ENCODE results near the gene GPC6.

The GPC6 gene

GRCh38 chr13:94234738-94235137, 1008.1 kb downstream of the GPC6 start:
- no peak for DNase-seq

GRCh38 chr13:94236132-94236531, 1009.5 kb downstream of the GPC6 start:
- no peak for DNase-seq

- DNase-seq, result no peak
Observed at GRCh38 chr13:94236872-94237271, 1010.3 kb downstream of the GPC6 start.

- peak; percentile 6 for DNase-seq
Observed at GRCh38 chr13:94239135-94239534, 1012.5 kb downstream of the GPC6 start.

- no peak for DNase-seq
Observed at GRCh38 chr13:94242554-94242953, 1015.9 kb downstream of the GPC6 start.

GRCh38 chr13:94243551-94243950, 1016.9 kb downstream of the GPC6 start:
- DNase-seq, result no peak

- no peak for DNase-seq
Observed at GRCh38 chr13:94246495-94246894, 1019.9 kb downstream of the GPC6 start.

GRCh38 chr13:94247890-94248289, 1021.3 kb downstream of the GPC6 start:
- DNase-seq, result no peak

- no peak for DNase-seq
Observed at GRCh38 chr13:94248454-94249228, 1022.0 kb downstream of the GPC6 start.

GRCh38 chr13:94249512-94249911, 1022.9 kb downstream of the GPC6 start:
- no peak for DNase-seq

GRCh38 chr13:94251831-94252608, 1025.4 kb downstream of the GPC6 start:
- DNase-seq, result no peak

GRCh38 chr13:94254737-94255136, 1028.1 kb downstream of the GPC6 start:
- no peak for DNase-seq

GRCh38 chr13:94256721-94257120, 1030.1 kb downstream of the GPC6 start:
- DNase-seq, result no peak

GRCh38 chr13:94259984-94260383, 1033.4 kb downstream of the GPC6 start:
- no peak for DNase-seq

GRCh38 chr13:94261163-94261562, 1034.6 kb downstream of the GPC6 start:
- no peak for DNase-seq

- no peak for DNase-seq
Observed at GRCh38 chr13:94263038-94263437, 1036.4 kb downstream of the GPC6 start.

GRCh38 chr13:94267581-94268366, 1041.2 kb downstream of the GPC6 start:
- DNase-seq, result no peak

GRCh38 chr13:94268661-94269060, 1042.1 kb downstream of the GPC6 start:
- no peak for DNase-seq

GRCh38 chr13:94269557-94269956, 1043.0 kb downstream of the GPC6 start:
- no peak for DNase-seq

GRCh38 chr13:94270556-94270955, 1043.9 kb downstream of the GPC6 start:
- no peak for DNase-seq

- no peak for DNase-seq
Observed at GRCh38 chr13:94272038-94272437, 1045.4 kb downstream of the GPC6 start.

- DNase-seq, result no peak
Observed at GRCh38 chr13:94280349-94280748, 1053.7 kb downstream of the GPC6 start.

GRCh38 chr13:94280845-94281244, 1054.2 kb downstream of the GPC6 start:
- DNase-seq, result no peak

GRCh38 chr13:94286581-94286980, 1060.0 kb downstream of the GPC6 start:
- no peak for DNase-seq

Data from CD4-positive, alpha-beta T cell treated with Interleukin-21 for 1 hour (primary cell).